Right lobe of liver (tissue), 4 donors: Measurements from ENCODE around the gene GALNT17.

Experiments used
- POLR2A ChIP-seq: fragments of 450-650 bp; IDR thresholded peaks from one replicate; pipeline ENCODE4 v1.6.1; 2017; ENCODE audit warnings: antibody characterized with exemption, mild to moderate bottlenecking
- TF ChIP-seq, protein P1 (sequence below), 4 donors: fragments of 200-600 bp in 3 of 4; fragments of 450-650 bp in 1 of 4; IDR thresholded peaks; one replicate each; pipeline versions ENCODE4 v1.5.1 to v1.8.0; 2016 to 2022; ENCODE audit warnings: antibody characterized with exemption in 4 of 4, mild to moderate bottlenecking in 2 of 4
- donor health status: DM: no; HTN: no; CAD: no.
- donor health status: DM: no; HTN: no; CAD: no.
- donor health status: DM: no; HTN: yes; CAD: no.

DNA sequence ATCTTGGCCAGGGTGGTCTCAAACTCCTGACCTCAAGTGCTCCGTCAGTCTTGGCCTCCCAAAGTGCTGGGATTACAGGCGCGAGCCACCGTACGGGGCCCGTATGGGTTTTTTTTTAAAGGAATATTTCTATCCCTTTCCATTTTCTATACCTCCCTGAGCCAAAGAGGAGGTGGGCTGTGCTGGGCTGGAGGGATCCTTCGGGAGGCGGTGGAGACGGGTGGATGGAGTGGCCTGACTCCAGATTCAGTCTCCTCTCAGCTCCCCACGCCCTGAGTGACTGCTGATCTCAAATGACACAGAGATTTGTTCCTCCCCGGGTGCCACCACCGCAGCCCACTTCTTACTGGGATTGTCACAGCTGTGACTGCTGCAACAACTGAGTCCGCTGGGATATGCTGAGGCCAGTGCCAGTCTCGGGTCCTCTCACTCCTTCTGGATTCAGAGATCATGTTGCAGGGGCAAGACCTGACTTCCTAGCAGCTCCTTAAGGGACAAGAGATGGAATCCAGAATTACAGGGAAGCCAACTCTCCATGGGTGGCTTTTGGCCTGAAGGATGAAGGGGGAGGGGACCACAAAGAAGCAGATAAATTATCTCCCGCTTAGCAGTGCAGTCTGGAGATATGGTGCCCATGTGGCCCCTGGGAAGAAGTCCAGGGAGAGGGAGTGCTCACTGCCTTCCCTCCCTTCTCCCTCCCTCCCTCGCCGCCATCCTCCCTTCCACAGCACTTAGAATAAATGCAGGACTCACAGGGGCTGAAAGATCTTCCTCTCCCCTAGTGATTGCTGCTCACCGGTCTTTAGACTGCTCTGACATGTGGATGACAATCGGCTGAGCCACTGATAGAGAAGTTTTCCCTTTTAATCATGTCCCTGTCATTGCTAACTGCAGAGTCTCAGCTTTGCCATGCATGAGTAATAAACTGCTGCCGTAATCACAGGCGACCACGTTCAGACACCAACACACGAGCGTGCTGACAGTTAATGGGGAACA, 14.3 kb downstream of the GALNT17 start:
- TF ChIP-seq, protein P1, sequence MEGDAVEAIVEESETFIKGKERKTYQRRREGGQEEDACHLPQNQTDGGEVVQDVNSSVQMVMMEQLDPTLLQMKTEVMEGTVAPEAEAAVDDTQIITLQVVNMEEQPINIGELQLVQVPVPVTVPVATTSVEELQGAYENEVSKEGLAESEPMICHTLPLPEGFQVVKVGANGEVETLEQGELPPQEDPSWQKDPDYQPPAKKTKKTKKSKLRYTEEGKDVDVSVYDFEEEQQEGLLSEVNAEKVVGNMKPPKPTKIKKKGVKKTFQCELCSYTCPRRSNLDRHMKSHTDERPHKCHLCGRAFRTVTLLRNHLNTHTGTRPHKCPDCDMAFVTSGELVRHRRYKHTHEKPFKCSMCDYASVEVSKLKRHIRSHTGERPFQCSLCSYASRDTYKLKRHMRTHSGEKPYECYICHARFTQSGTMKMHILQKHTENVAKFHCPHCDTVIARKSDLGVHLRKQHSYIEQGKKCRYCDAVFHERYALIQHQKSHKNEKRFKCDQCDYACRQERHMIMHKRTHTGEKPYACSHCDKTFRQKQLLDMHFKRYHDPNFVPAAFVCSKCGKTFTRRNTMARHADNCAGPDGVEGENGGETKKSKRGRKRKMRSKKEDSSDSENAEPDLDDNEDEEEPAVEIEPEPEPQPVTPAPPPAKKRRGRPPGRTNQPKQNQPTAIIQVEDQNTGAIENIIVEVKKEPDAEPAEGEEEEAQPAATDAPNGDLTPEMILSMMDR (IDR thresholded peaks at IDR 0.05) = no peak
- no peak for TF ChIP-seq POLR2A
